Measurements from ENCODE around the gene EVI2B. TPM values are rescaled to one million over a fixed set of nuclear protein-coding genes. Genes with fewer than 3 reads are reported as not detected.
A peak's percentile ranks its signal among the peaks of the same experiment; 100 is the strongest.

EVI2B gene
- total RNA-seq, 4 donors from 2014 or later: 3.0 to 11.8 (median 4.8) TPM

DNA sequence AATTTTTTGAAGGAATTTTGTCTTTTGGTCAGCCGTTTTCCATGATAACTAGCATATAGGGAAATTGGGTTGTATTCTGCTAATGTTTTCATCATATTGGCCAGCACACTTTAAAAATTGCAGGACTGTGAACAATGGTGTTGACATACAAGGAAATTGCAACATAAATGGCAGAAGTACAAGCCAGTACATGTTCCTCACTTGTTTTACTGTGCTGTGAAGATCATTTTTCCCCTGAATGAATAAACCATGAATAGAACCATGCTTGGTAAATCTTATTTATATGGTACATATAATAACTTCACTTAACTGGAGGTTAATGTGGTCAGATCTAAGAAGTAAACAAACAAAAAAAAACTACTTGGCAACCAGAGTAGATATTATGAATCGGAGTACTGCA is 39.6 kb downstream of the EVI2B start:
- intact Hi-C loops (cut with DNase I): no loop called here
- no peaks in the 10 kb centered on the region for H3K27me3 ChIP-seq
- H3K4me1 ChIP-seq: peaks cover 18 to 24% of the 10 kb centered on the region in 2 donors
- H3K36me3 ChIP-seq: no peaks in the 10 kb centered on the region
- TF ChIP-seq, protein P1, sequence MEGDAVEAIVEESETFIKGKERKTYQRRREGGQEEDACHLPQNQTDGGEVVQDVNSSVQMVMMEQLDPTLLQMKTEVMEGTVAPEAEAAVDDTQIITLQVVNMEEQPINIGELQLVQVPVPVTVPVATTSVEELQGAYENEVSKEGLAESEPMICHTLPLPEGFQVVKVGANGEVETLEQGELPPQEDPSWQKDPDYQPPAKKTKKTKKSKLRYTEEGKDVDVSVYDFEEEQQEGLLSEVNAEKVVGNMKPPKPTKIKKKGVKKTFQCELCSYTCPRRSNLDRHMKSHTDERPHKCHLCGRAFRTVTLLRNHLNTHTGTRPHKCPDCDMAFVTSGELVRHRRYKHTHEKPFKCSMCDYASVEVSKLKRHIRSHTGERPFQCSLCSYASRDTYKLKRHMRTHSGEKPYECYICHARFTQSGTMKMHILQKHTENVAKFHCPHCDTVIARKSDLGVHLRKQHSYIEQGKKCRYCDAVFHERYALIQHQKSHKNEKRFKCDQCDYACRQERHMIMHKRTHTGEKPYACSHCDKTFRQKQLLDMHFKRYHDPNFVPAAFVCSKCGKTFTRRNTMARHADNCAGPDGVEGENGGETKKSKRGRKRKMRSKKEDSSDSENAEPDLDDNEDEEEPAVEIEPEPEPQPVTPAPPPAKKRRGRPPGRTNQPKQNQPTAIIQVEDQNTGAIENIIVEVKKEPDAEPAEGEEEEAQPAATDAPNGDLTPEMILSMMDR (IDR thresholded peaks at IDR 0.05): no peak
- no peak for TF ChIP-seq POLR2A (IDR thresholded peaks at IDR 0.05)
- H3K27ac ChIP-seq: peak overlapping the region in 1 of 3 donors; percentile 15
- 83 to 93% methylated on average over 2 of the region's 2 CpGs for WGBS, 2 donors
- DNase-seq: no peak
- H3K4me3 ChIP-seq (replicated peaks in 1 of 3): no peak overlapping the region
- H3K9me3 ChIP-seq: no peaks in the 10 kb centered on the region

DNA sequence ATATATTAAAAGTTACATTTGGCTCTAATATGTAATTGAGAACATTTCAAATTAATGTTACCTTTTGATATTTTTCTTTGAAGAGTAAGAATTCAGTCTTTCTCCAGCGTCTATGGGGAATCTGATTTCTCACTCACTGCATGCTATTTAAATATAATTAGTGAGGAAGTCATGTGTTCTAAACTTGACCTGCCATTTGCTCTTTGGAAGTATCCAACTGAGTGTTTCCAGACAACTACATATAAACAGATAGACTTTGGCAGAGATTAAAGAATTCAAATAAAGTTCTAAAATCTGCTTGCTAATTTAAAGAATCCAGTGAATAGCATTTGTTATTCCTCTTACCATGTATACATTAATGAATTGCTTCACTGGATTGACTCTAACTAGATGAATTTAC is 40.3 kb downstream of the EVI2B start:
- Histone ChIP-seq H3K4me1 (peaks cover 24 to 32% of the 10 kb centered on the region in 2 donors), H3K27me3 (no peaks in the 10 kb centered on the region), H3K9me3 (no peaks in the 10 kb centered on the region), H3K36me3 (no peaks in the 10 kb centered on the region), H3K27ac (no peak overlapping the region), H3K4me3 (replicated peaks in 1 of 3) (no peak overlapping the region)
- no peak for TF ChIP-seq POLR2A (IDR thresholded peaks at IDR 0.05)
- TF ChIP-seq, protein P1 (IDR thresholded peaks at IDR 0.05): no peak
- intact Hi-C loops (cut with DNase I): no loop called here
- no peak for DNase-seq
- whole genome bisulfite sequencing, 2 donors: 72 to 82% methylated on average over 1 of the region's 1 CpG

DNA sequence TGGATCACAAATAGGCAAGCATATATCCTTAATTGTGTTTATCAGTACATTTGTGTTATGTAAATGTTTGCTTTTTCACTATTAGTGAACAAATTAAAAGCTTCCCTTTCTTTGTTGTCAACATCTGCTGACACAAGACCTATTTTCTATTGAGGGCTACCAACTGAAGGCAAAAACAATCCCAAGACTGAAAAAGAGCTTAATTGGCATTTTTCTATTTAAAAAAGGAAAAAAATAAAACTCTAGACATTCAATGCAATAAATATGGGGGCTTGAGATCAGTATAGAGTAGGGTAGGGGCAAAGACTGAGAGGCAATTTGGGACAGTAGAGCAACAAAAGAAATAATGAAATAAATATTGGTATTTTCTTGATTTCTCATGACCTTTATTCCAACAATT is 41.1 kb downstream of the EVI2B start:
- H3K4me1 ChIP-seq: peaks cover 24 to 32% of the 10 kb centered on the region in 2 donors
- H3K27ac ChIP-seq: no peak overlapping the region
- no peaks in the 10 kb centered on the region for H3K27me3 ChIP-seq
- H3K9me3 ChIP-seq: no peaks in the 10 kb centered on the region
- H3K4me3 ChIP-seq (replicated peaks in 1 of 3): no peak overlapping the region
- DNase-seq: no peak
- no peaks in the 10 kb centered on the region for H3K36me3 ChIP-seq
- TF ChIP-seq, protein P1 (IDR thresholded peaks at IDR 0.05): no peak
- no peak for TF ChIP-seq POLR2A (IDR thresholded peaks at IDR 0.05)
- intact Hi-C loops (cut with DNase I): no loop called here

DNA sequence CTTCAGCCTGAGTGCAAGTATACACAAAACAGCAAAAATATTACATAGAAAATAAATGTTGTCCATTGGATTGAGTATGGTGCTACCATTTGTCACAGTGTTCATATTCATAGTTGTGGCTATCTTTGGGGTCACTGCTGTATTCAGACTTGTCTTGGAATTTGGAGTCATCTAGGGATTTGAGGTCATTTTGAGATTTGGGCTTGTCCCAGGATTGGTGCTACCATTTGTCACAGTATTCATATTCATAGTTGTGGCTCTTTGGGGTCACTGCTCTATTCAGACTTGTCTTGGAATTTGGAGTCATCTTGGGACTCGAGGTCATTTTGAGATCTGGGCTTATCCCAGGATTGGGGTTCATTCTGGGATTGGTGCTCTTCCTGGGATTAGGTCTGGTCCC is 41.6 kb downstream of the EVI2B start:
- no peaks in the 10 kb centered on the region for H3K36me3 ChIP-seq
- H3K27me3 ChIP-seq: no peaks in the 10 kb centered on the region
- H3K4me1 ChIP-seq: peaks cover 24 to 32% of the 10 kb centered on the region in 2 donors
- intact Hi-C loops (cut with DNase I): no loop called here
- TF ChIP-seq, protein P1 (IDR thresholded peaks at IDR 0.05): no peak
- DNase-seq: no peak
- no peak overlapping the region for H3K27ac ChIP-seq
- 91 to 100% methylated on average over 1 of the region's 1 CpG for WGBS, 2 donors
- no peaks in the 10 kb centered on the region for H3K9me3 ChIP-seq
- H3K4me3 ChIP-seq (replicated peaks in 1 of 3): no peak overlapping the region

DNA sequence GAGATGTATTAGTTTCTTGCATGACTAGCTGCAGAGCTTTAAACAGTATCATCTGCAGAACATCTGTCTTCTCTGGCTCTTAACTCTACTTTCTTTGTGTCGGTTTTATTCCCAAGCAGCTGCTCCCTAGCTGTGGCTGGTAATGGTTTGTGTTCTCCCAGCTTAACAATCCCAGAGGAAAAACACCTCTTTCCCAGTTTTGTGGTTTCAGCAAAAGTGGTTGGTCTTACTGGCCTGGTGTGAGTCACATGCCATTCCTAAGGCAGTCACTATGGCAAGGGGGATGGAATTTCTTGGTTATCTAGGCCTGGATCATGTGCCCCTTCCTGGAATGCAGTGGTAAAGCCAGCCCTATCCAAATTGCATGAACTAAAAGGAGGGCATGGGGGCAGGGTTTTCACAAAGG is 44.3 kb downstream of the EVI2B start:
- 41 to 63% methylated on average over 1 of the region's 1 CpG for WGBS, 2 donors
- H3K4me1 ChIP-seq: peaks cover 20 to 27% of the 10 kb centered on the region in 2 donors
- H3K9me3 ChIP-seq: no peaks in the 10 kb centered on the region
- intact Hi-C loops (cut with DNase I): no loop called here
- H3K27ac ChIP-seq: peak overlapping the region; percentile 26 to 70 (median 70)
- no peak overlapping the region for H3K4me3 ChIP-seq (replicated peaks in 1 of 3)
- DNase-seq: peak; percentile 50 to 63
- H3K27me3 ChIP-seq: no peaks in the 10 kb centered on the region
- peaks cover 0 to 6% of the 10 kb centered on the region in 2 donors for H3K36me3 ChIP-seq
- TF ChIP-seq POLR2A (IDR thresholded peaks at IDR 0.05): peak in 1 of 2 donors; percentile 14
- TF ChIP-seq, protein P1 (IDR thresholded peaks at IDR 0.05): peak in 1 of 6 experiments; percentile 4

All from thyroid gland (tissue), 4 donors.